H9 (cell line): Measurements from ENCODE around the gene MYLK. TPM values are rescaled to one million over a fixed set of nuclear protein-coding genes. Genes with fewer than 3 reads are reported as not detected.
A peak's percentile ranks its signal among the peaks of the same experiment; 100 is the strongest.

Source experiments
- DNase-seq: peaks from one replicate; pipeline ENCODE4 v3.0.0-alpha.2; 2017
- H2AFZ ChIP-seq: one replicate; pipeline ENCODE4 v1.6.1; 2013; ENCODE audit warnings: mild to moderate bottlenecking, low read length, control low read depth, moderate library complexity
- H2AK5ac ChIP-seq: 2 replicates; pipeline ENCODE4 v1.6.1; 2013; ENCODE audit warnings: low read length, control low read depth, mixed read lengths; ENCODE audit not compliant: insufficient read length
- H2BK120ac ChIP-seq: one replicate; pipeline ENCODE4 v1.6.1; 2013; ENCODE audit warnings: low read depth, mild to moderate bottlenecking, low read length, control low read depth, inconsistent platforms; ENCODE audit not compliant: poor library complexity, severe bottlenecking
- H2BK12ac ChIP-seq: 2 replicates; pipeline ENCODE4 v1.6.1; 2013; ENCODE audit warnings: low read length, control low read depth, mixed read lengths, low read depth; ENCODE audit not compliant: insufficient read length
- H2BK15ac ChIP-seq: 2 replicates; pipeline ENCODE4 v1.6.1; 2013; ENCODE audit warnings: low read depth, low read length, control low read depth
- H2BK20ac ChIP-seq: one replicate; pipeline ENCODE4 v1.6.1; 2013; ENCODE audit warnings: low read depth, mild to moderate bottlenecking, low read length, control low read depth, inconsistent platforms; ENCODE audit not compliant: poor library complexity, severe bottlenecking
- H2BK5ac ChIP-seq: 2 replicates; pipeline ENCODE4 v1.6.1; 2013; ENCODE audit warnings: low read length, control low read depth, mixed read lengths; ENCODE audit not compliant: insufficient read length
- H3K14ac ChIP-seq: 2 replicates; pipeline ENCODE4 v1.6.1; 2013; ENCODE audit warnings: low read length, control low read depth; ENCODE audit not compliant: insufficient read depth
- H3K18ac ChIP-seq: 2 replicates; pipeline ENCODE4 v1.6.1; 2013; ENCODE audit warnings: low read depth, mild to moderate bottlenecking, mixed read lengths, low read length, control low read depth; ENCODE audit not compliant: insufficient read length
- H3K23ac ChIP-seq: 2 replicates; pipeline ENCODE4 v1.6.1; 2013; ENCODE audit warnings: low read length, control low read depth, mixed read lengths, low read depth; ENCODE audit not compliant: insufficient read length
- H3K23me2 ChIP-seq: 2 replicates; pipeline ENCODE4 v1.6.1; 2013; ENCODE audit warnings: low read depth, mild to moderate bottlenecking, mixed read lengths, low read length, control low read depth; ENCODE audit not compliant: insufficient read length, poor library complexity, severe bottlenecking
- H3K27ac ChIP-seq: 2 replicates; pipeline ENCODE4 v1.5.1; 2013; ENCODE audit warnings: low read length, control low read depth, mixed read lengths, low read depth; ENCODE audit not compliant: insufficient read length
- H3K27me3 ChIP-seq: 2 replicates; pipeline ENCODE4 v1.6.1; 2013; ENCODE audit warnings: low read length, control low read depth, inconsistent platforms; ENCODE audit not compliant: insufficient read depth
- H3K4ac ChIP-seq: 2 replicates; pipeline ENCODE4 v1.6.1; 2013; ENCODE audit warnings: low read depth, mild to moderate bottlenecking, control low read depth, inconsistent platforms, low read length, moderate library complexity
- H3K4me1 ChIP-seq: 2 replicates; pipeline ENCODE4 v1.6.1; 2013; ENCODE audit warnings: low read length, control low read depth, inconsistent platforms; ENCODE audit not compliant: insufficient read depth
- H3K4me2 ChIP-seq: 2 replicates; pipeline ENCODE4 v1.6.1; 2013; ENCODE audit warnings: low read length, control low read depth, mixed read lengths; ENCODE audit not compliant: insufficient read length, insufficient read depth
- H3K56ac ChIP-seq: 2 replicates; pipeline ENCODE4 v1.6.1; 2013; ENCODE audit warnings: low read depth, mild to moderate bottlenecking, mixed read lengths, low read length, control low read depth; ENCODE audit not compliant: insufficient read length
- H3K79me1 ChIP-seq: 2 replicates; pipeline ENCODE4 v1.6.1; 2013; ENCODE audit warnings: low read depth, mild to moderate bottlenecking, moderate library complexity, low read length, control low read depth, inconsistent platforms; ENCODE audit not compliant: insufficient read depth, poor library complexity, severe bottlenecking
- H3K79me2 ChIP-seq: 2 replicates; pipeline ENCODE4 v1.6.1; 2013; ENCODE audit warnings: low read length, control low read depth, inconsistent platforms; ENCODE audit not compliant: insufficient read depth
- H3K9ac ChIP-seq: 2 replicates; pipeline ENCODE4 v1.6.1; 2013; ENCODE audit warnings: low read length, control low read depth, mixed read lengths; ENCODE audit not compliant: insufficient read length; ENCODE audit errors: extremely low read depth
- H3K9me3 ChIP-seq: one replicate; pipeline ENCODE4 v1.6.1; 2013; ENCODE audit warnings: low read depth, low read length, inconsistent platforms; ENCODE audit not compliant: control insufficient read depth
- H3T11ph ChIP-seq: one replicate; pipeline ENCODE4 v1.6.1; 2013; ENCODE audit warnings: mild to moderate bottlenecking, low read length, control low read depth, inconsistent platforms
- H4K20me1 ChIP-seq: one replicate; pipeline ENCODE4 v1.6.1; 2013; ENCODE audit not compliant: control insufficient read depth, insufficient read length, insufficient read depth
- H4K5ac ChIP-seq: 2 replicates; pipeline ENCODE4 v1.6.1; 2013; ENCODE audit warnings: low read depth, mild to moderate bottlenecking, mixed read lengths, low read length, control low read depth; ENCODE audit not compliant: insufficient read length
- H4K8ac ChIP-seq: replicated peaks from 2 replicates; pipeline ENCODE4 v1.6.1; 2013; ENCODE audit warnings: low read length, control low read depth, mixed read lengths, low read depth; ENCODE audit not compliant: insufficient read length
- H4K91ac ChIP-seq: 2 replicates; pipeline ENCODE4 v1.6.1; 2013; ENCODE audit warnings: low read depth, mild to moderate bottlenecking, moderate library complexity, mixed read lengths, low read length, control low read depth; ENCODE audit not compliant: insufficient read length
- H3K27ac Mint-ChIP-seq, 3 experiments: 2 replicates in 2 of 3; 3 replicates in 1 of 3; pipeline ENCODE4 v1.8.0; 2020 to 2021; ENCODE audit warnings: mixed read lengths in 3 of 3, mild to moderate bottlenecking in 1 of 3, moderate library complexity in 1 of 3
- H3K27me3 Mint-ChIP-seq: 2 replicates; pipeline ENCODE4 v1.8.0; 2021; ENCODE audit warnings: low read depth, mild to moderate bottlenecking, moderate library complexity, mixed read lengths
- H3K36me3 Mint-ChIP-seq, 3 experiments: 2 replicates in 2 of 3; 3 replicates in 1 of 3; pipeline ENCODE4 v1.8.0; 2020 to 2021; ENCODE audit warnings: low read depth in 3 of 3, mixed read lengths in 3 of 3; ENCODE audit not compliant: insufficient read depth in 1 of 3
- H3K4me1 Mint-ChIP-seq, 2 experiments: 2 replicates each; pipeline ENCODE4 v1.8.0; 2020; ENCODE audit warnings: mixed read lengths in 2 of 2
- H3K4me3 Mint-ChIP-seq, 2 experiments: 2 replicates in 1 of 2; 3 replicates in 1 of 2; pipeline ENCODE4 v1.8.0; 2020 to 2021; ENCODE audit warnings: mild to moderate bottlenecking in 2 of 2, mixed read lengths in 2 of 2, moderate library complexity in 1 of 2
- H3K9me3 Mint-ChIP-seq, 2 experiments: 2 replicates in 1 of 2; 3 replicates in 1 of 2; pipeline ENCODE4 v1.8.0; 2020; ENCODE audit warnings: mild to moderate bottlenecking in 2 of 2, mixed read lengths in 2 of 2, moderate library complexity in 1 of 2
- whole genome bisulfite sequencing: extraction: QIAGEN DNeasy Blood & Tissue Kit; methylation state at CpG from one replicate; pipeline ENCODE4 v1.1.7; 2013; ENCODE audit warnings: missing lambda C conversion rate, low lambda C conversion rate, mixed read lengths; ENCODE audit not compliant: insufficient read length; ENCODE audit errors: extremely low coverage; 5-methylcytosine and 5-hydroxymethylcytosine counted together
- total RNA-seq: library from RNA; stranded (reverse); gene quantifications from 2 replicates; pipeline ENCODE4 v1.2.1, GENCODE V29; 2021
- TF ChIP-seq, protein P1 (sequence below): fragments of 200-600 bp; sonication (generic); conservative IDR thresholded peaks from 3 replicates; pipeline ENCODE4 v1.8.0; 2021; ENCODE audit warnings: antibody characterized with exemption, mild to moderate bottlenecking

The MYLK gene
- total RNA-seq, 1 experiment from 2014 or later = 10.1 TPM

- Histone ChIP-seq H3K23me2 (peaks cover 15% of the 10 kb centered on the region), H4K20me1 (no peaks in the 10 kb centered on the region), H3K4me1 (no peaks in the 10 kb centered on the region), H3K79me2 (no peaks in the 10 kb centered on the region), H3K9me3 (no peaks in the 10 kb centered on the region), H2BK120ac (no peak overlapping the region), H2BK15ac (no peak overlapping the region), H3K56ac (no peak overlapping the region), H2BK12ac (no peak overlapping the region), H3K18ac (no peak overlapping the region), H3K79me1 (no peaks in the 10 kb centered on the region), H3T11ph (no peak overlapping the region), H3K23ac (no peak overlapping the region), H3K4ac (no peak overlapping the region), H2BK20ac (no peak overlapping the region), H3K9ac (no peak overlapping the region), H2BK5ac (no peak overlapping the region), H3K14ac (no peak overlapping the region), H3K27ac (no peak overlapping the region), H4K91ac (no peak overlapping the region), H3K4me2 (no peak overlapping the region), H2AFZ (no peak overlapping the region), H4K8ac (no peak overlapping the region), H4K5ac (no peak overlapping the region), H2AK5ac (no peak overlapping the region), H3K27me3 (no peaks in the 10 kb centered on the region)
- peaks cover 11 to 22% of the 10 kb centered on the region in 2 experiments; a peak in 4 of 5 replicates for H3K9me3 Mint-ChIP-seq
- peaks cover 19 to 29% of the 10 kb centered on the region in 2 experiments for H3K4me1 Mint-ChIP-seq
- H3K36me3 Mint-ChIP-seq = peaks cover 29 to 38% (median 37%) of the 10 kb centered on the region in 3 experiments
- H3K27ac Mint-ChIP-seq = no peak overlapping the region
- H3K4me3 Mint-ChIP-seq = 0 out of 5 replicates have a peak overlapping the region, but pooled peaks of 1 of the 2 experiments have one; percentile 26
- DNase-seq = no peak
- TF ChIP-seq, protein P1, sequence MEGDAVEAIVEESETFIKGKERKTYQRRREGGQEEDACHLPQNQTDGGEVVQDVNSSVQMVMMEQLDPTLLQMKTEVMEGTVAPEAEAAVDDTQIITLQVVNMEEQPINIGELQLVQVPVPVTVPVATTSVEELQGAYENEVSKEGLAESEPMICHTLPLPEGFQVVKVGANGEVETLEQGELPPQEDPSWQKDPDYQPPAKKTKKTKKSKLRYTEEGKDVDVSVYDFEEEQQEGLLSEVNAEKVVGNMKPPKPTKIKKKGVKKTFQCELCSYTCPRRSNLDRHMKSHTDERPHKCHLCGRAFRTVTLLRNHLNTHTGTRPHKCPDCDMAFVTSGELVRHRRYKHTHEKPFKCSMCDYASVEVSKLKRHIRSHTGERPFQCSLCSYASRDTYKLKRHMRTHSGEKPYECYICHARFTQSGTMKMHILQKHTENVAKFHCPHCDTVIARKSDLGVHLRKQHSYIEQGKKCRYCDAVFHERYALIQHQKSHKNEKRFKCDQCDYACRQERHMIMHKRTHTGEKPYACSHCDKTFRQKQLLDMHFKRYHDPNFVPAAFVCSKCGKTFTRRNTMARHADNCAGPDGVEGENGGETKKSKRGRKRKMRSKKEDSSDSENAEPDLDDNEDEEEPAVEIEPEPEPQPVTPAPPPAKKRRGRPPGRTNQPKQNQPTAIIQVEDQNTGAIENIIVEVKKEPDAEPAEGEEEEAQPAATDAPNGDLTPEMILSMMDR = no peak
- no CpG with 5 or more reads among the region's 2 CpGs for WGBS
- H3K27me3 Mint-ChIP-seq = peaks cover 2% of the 10 kb centered on the region
Observed at GRCh38 chr3:123586968-123587367, 297.2 kb downstream of the MYLK start.
